ENCODE measurements around the gene PPP2R3B. TPM values are rescaled to one million over a fixed set of nuclear protein-coding genes. Genes with fewer than 3 reads are reported as not detected.

Gene PPP2R3B
- total RNA-seq, 1 experiment from 2014 or later, result 13.7 TPM

DNA sequence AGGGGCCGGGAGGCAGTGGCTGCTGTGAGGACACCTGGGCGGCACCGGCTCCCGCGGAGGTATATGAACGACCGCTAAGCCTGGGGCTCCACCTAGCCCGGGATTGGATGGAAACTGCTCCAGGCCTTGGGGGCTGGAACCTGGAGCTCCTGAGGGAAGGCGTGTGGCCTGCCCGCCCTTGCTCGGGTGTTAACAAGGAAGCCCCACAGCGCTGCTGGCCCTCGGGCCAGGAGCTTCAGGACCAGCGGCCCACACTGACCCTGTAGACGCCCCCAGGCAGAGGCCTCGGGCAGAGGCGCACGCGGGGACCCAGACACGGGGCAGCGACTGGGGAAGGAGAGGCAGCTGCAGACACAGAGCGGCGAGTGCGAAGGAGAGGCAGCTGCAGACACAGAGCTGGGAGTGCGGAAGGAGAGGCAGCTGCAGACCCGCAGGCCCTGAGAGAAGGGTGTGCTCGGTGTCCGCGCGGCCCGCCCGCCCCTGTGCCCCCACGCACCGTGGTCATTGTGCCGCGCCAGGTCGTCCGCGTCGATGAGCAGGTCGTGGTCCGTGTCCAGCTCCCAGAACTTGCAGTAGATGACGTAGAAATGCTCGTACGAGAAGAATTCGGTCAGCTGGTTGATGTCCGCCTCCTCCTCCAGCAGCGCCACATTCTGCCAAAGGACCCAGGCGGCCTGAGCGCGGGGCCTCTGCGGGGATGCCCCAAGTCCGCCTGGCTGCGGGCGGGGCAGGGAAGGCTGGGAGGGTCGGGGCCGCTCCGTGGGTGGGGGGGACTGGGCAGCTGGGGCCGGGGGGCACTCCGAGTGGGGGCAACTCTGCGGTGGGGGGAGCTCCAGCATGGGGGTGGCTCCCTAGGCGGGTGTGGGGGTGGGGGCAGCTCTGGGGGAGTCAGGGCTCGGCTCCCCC is 41.4 kb downstream of the PPP2R3B start:
- POLR2A ChIA-PET, result no interaction called here

GRCh38 chrX:344371-344901 is 42.3 kb downstream of the PPP2R3B start:
- no peaks in the 10 kb centered on the region for H3K4me1 Mint-ChIP-seq (ENCODE audit: insufficient read depth, unreplicated experiment)
- ChIA-PET POLR2A (no interaction called here), CTCF (no interaction called here)
- peaks cover 14% of the 10 kb centered on the region for H3K36me3 Mint-ChIP-seq (ENCODE audit: insufficient read depth, unreplicated experiment)
- TF ChIP-seq, protein P1, sequence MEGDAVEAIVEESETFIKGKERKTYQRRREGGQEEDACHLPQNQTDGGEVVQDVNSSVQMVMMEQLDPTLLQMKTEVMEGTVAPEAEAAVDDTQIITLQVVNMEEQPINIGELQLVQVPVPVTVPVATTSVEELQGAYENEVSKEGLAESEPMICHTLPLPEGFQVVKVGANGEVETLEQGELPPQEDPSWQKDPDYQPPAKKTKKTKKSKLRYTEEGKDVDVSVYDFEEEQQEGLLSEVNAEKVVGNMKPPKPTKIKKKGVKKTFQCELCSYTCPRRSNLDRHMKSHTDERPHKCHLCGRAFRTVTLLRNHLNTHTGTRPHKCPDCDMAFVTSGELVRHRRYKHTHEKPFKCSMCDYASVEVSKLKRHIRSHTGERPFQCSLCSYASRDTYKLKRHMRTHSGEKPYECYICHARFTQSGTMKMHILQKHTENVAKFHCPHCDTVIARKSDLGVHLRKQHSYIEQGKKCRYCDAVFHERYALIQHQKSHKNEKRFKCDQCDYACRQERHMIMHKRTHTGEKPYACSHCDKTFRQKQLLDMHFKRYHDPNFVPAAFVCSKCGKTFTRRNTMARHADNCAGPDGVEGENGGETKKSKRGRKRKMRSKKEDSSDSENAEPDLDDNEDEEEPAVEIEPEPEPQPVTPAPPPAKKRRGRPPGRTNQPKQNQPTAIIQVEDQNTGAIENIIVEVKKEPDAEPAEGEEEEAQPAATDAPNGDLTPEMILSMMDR (IDR thresholded peaks at IDR 0.05; ENCODE audit: unreplicated experiment), result no peak
- intact Hi-C loops (cut with micrococcal nuclease), result no loop called here
- no peak overlapping the region for H3K4me3 Mint-ChIP-seq (ENCODE audit: unreplicated experiment)
- H3K9me3 Mint-ChIP-seq (ENCODE audit: unreplicated experiment), result peaks cover 7% of the 10 kb centered on the region
- BruUV-seq (replicated peaks), result no TSS peak
- no peak for DNase-seq (ENCODE audit: unreplicated experiment)
- no peaks in the 10 kb centered on the region for H3K27me3 Mint-ChIP-seq (ENCODE audit: insufficient read depth, unreplicated experiment)
- no peak overlapping the region for H3K27ac Mint-ChIP-seq (ENCODE audit: low read depth, unreplicated experiment)

More for the DNA sequence above, 41.4 kb downstream of the PPP2R3B start:
- Mint-ChIP-seq H3K27ac (ENCODE audit: low read depth, unreplicated experiment) (no peak overlapping the region), H3K36me3 (ENCODE audit: insufficient read depth, unreplicated experiment) (peaks cover 14% of the 10 kb centered on the region), H3K4me3 (ENCODE audit: unreplicated experiment) (no peak overlapping the region), H3K4me1 (ENCODE audit: insufficient read depth, unreplicated experiment) (no peaks in the 10 kb centered on the region), H3K27me3 (ENCODE audit: insufficient read depth, unreplicated experiment) (no peaks in the 10 kb centered on the region), H3K9me3 (ENCODE audit: unreplicated experiment) (peaks cover 7% of the 10 kb centered on the region)
- intact Hi-C loops (cut with micrococcal nuclease), result no loop called here
- DNase-seq (ENCODE audit: unreplicated experiment), result no peak
- TF ChIP-seq, protein P1 (IDR thresholded peaks at IDR 0.05; ENCODE audit: unreplicated experiment), result no peak
- CTCF ChIA-PET, result no interaction called here
- BruUV-seq (replicated peaks), result no TSS peak

GRCh38 chrX:341541-342101 is 45.1 kb downstream of the PPP2R3B start:
- H3K9me3 Mint-ChIP-seq (ENCODE audit: unreplicated experiment), result peaks cover 9% of the 10 kb centered on the region
- H3K4me1 Mint-ChIP-seq (ENCODE audit: insufficient read depth, unreplicated experiment), result no peaks in the 10 kb centered on the region
- DNase-seq (ENCODE audit: unreplicated experiment), result no peak
- TF ChIP-seq, protein P1 (IDR thresholded peaks at IDR 0.05; ENCODE audit: unreplicated experiment), result no peak
- intact Hi-C loops (cut with micrococcal nuclease), result no loop called here
- ChIA-PET CTCF (no interaction called here), POLR2A (no interaction called here)
- H3K4me3 Mint-ChIP-seq (ENCODE audit: unreplicated experiment), result no peak overlapping the region
- peaks cover 28% of the 10 kb centered on the region for H3K36me3 Mint-ChIP-seq (ENCODE audit: insufficient read depth, unreplicated experiment)
- H3K27me3 Mint-ChIP-seq (ENCODE audit: insufficient read depth, unreplicated experiment), result no peaks in the 10 kb centered on the region
- no TSS peak for BruUV-seq (replicated peaks)
- H3K27ac Mint-ChIP-seq (ENCODE audit: low read depth, unreplicated experiment), result no peak overlapping the region

DNA sequence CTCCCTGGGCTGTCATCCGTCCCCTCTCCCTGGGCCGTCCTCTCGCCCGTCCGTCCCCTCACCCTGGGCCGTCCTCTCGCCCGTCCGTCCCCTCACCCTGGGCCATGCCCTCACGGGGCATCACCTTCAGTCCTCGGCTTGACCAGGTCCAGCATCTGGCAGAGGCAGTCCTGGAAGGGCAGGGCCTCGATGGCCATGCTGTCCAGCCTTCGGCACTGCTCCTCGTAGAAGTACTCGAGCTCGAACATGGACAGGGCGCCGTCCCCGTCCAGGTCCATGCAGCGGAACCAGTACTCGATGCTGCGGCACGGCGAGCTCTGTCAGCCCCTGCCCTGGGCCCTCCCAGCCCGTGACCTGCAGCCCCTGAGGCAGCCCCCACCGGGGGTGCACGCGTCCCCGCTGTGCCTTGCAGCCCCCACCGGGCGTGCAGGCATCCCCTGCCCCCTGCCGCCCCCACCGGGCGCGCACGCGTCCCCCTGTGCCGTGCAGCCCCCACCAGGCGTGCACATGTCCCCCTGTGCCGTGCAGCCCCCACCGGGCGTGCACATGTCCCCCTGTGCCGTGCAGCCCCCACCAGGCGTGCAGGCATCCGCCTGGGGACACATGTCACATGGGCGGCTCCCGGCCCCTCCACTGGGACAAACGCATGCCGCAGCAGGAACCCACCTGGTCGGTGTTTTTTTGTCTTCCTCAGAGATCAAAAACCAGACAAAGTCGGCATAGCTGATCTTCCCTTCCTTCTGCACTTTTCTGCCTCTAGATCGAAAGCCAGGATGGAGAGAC is 45.9 kb downstream of the PPP2R3B start:
- Mint-ChIP-seq H3K27me3 (ENCODE audit: insufficient read depth, unreplicated experiment) (no peaks in the 10 kb centered on the region), H3K4me1 (ENCODE audit: insufficient read depth, unreplicated experiment) (no peaks in the 10 kb centered on the region), H3K27ac (ENCODE audit: low read depth, unreplicated experiment) (no peak overlapping the region), H3K9me3 (ENCODE audit: unreplicated experiment) (peaks cover 14% of the 10 kb centered on the region), H3K36me3 (ENCODE audit: insufficient read depth, unreplicated experiment) (peaks cover 32% of the 10 kb centered on the region), H3K4me3 (ENCODE audit: unreplicated experiment) (no peak overlapping the region)
- POLR2A ChIA-PET, result no interaction called here
- TF ChIP-seq, protein P1 (IDR thresholded peaks at IDR 0.05; ENCODE audit: unreplicated experiment), result no peak
- intact Hi-C loops (cut with micrococcal nuclease), result no loop called here
- no peak for DNase-seq (ENCODE audit: unreplicated experiment)
- no TSS peak for BruUV-seq (replicated peaks)
- CTCF ChIA-PET, result no interaction called here
